Fibroblast of skin of abdomen (primary cell): ENCODE results near the gene ZNF292. TPM values are rescaled to one million over a fixed set of nuclear protein-coding genes. Genes with fewer than 3 reads are reported as not detected.
"Not testable (repeated sequence)": the region's sequence is repeated elsewhere in the genome, so short reads cannot be mapped to it uniquely, and the experiment has no call there.

Experiments
- DNase-seq: peaks from one replicate; pipeline ENCODE4 v3.0.0-alpha.2; 2013
- polyA plus RNA-seq, 2 experiments: library from polyadenylated mRNA; unstranded; fragments of 120-200 nt; gene quantifications; one replicate each; pipeline ENCODE4 v1.2.1, GENCODE V29; 2013; ENCODE audit not compliant: insufficient read length in 2 of 2

The ZNF292 gene
- 13.2 TPM for polyA plus RNA-seq (2013, experiment 1 of 2; ENCODE audit: insufficient read length)
- 11.9 TPM for polyA plus RNA-seq (2013, experiment 2 of 2; ENCODE audit: insufficient read length)

DNA sequence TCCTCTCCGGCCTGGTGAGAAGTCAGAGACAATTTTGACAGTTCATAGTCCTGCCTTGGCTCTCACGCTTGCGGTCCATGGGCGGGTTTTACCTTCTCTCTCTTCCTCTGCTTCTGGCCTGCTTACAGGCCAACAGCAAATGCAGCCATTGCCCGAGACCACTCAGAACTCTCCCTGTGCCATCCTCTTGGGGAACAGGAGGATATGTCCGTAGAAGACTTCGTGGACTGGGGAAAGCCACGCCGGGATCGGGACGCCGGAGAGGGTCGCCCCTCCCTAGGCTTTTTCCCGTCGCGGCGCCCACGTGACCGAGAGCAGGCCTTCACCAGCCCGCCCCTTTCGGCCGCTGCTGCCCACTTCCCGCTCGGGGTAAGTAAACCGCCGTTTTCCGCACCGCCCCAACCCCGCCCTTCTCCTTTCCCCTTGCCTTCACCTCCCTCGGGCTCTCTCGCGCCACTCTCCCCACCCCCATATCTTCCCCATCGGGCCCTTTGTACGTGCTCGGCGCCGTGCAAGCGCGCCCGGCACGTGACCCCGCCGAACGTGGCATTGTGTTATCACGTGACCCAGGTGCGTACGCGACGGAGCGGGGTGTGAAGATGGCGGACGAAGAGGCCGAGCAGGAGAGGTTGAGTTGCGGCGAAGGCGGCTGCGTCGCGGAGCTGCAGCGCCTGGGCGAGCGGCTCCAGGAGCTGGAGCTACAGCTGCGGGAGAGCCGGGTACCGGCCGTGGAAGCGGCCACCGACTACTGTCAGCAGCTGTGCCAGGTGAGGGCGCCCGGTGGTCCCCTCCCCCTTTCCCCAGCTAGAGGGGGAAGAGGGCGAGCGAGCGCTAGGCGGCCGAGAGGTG is at the start of gene ZNF292:
Gene ZNF292 (plus strand): TSS at position 573 of the 849 bp plus-strand sequence. CDS start 27 bp downstream, at position 600.
- DNase-seq: peak; percentile 98

DNA sequence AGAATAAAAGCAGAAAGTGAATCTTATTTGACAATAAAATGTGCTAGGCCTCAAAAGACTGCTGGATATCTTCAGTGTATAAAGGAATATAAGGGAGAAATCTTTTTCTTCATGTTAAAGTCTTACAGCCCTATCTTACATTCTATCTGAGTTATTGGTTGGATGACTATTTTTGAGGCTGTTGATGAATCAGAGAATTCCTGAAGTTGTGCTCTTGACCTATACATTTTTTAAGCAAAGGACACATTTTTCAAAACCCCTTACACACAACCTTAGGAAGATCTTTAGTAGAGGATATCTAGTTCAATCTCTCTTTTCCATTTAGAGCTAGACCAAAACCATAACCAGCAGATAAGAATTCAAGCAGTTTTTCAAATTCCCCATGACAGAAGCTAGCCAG is 49.5 kb upstream of the ZNF292 start:
- peak; percentile 64 for DNase-seq

DNA sequence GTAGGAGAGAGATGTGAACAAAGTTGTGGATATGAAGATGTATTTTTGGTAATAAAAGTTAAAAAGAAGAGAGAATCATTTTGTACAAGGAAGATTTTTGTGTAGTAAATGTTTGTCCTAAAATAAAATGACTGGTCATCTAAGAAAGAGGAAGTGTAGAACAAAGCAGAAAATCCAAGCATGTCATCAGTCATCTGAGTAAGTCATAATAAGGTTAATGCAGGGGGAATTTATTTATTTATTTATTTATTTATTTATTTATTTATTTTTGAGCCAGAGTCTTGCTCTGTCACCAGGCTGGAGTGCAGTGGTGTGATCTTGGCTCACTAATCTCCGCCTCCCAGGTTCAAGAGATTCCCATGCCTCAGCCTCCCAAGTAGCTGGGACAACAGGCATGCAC is 44.7 kb upstream of the ZNF292 start:
- DNase-seq: no peak

DNA sequence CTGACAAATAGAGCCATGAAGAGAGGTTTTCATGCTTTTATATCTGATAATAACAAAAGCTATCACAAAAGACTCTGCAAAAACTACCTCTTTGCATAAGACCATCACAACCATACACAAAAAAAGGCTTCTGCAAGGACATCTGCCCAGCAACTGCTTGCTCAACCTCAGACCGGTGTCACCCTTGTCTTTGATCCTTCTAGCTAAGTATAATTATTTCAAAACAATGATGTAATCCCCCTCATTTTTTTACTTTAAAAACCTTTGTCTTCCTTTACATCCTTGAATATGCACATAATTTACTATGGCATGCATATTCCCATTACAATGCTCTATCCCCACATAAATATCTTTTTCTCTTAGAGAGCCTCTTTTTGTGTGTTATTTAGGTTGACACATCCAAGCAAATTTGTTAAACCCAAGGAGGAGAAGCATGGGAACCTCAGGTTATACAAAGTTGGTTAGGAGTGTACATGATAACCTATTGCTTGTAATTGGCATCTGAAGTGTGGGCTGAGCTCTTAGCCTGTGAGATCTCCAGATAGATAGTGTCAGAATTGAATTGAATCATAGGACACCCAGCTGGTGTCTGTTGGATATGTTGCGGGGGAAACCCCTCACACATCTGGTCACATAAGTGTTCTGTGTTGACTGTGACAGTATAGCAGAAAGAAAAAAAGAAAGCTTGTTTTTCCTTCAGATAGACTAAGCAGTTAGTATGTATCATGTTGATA is 39.8 kb upstream of the ZNF292 start:
- DNase-seq: no peak

DNA sequence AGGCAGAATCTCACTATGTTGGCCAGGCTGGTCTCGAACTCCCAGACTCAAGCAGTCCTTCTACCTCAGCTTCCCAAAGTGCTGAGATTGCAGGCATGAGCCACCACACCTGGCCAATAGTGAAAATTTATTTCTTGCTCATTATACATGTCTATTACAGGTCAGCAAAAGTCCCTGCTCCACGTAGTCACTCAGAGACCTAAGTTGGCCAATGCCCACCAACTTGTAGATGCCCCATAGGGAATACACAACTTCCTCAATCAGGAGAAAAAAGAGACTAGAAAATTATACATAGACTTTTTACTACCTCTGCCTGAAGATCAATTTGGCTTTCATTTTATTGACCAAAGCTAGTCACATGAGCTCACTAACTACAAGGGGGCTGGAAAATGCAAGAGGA is 38.4 kb upstream of the ZNF292 start:
- DNase-seq: no peak

DNA sequence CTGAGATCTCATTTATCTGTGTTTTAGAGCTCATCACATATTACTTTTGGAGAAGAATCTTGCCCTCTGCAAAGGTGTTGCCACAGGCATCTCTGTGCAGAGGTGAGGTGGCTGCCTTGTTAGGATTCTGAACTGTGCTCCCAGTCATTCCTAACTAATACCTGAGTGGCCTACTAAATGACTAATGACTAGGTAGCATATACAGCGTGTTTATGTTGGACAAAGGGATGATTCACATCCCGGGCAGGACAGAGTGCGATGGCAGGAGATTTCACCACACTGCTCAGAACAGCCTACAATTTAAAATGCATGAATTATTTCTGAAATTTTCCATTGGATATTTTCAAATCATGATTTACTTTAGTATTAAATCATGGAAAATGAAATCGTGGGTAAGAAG is 37.3 kb upstream of the ZNF292 start:
- no peak for DNase-seq

DNA sequence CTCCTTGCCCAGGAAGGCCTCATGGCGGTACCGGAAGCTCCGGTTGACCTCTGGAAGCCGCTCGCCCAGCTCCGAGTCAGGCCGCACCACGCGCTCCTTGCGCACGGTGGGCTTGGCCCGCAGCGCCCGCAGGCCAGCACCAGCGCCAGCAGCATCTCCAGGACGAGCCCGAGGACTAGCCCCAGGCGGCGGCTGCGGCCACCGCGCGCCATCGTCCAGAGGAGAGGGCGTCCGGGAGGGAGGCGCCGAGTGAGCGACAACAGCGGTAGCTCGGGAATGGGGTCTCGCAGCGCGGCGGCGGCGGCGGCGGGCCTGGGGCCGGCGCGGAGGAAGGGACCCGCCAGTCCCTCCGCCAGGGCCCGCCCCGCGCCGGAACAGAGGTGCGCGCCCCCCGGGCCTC is 32.9 kb upstream of the ZNF292 start:
- no peak for DNase-seq

DNA sequence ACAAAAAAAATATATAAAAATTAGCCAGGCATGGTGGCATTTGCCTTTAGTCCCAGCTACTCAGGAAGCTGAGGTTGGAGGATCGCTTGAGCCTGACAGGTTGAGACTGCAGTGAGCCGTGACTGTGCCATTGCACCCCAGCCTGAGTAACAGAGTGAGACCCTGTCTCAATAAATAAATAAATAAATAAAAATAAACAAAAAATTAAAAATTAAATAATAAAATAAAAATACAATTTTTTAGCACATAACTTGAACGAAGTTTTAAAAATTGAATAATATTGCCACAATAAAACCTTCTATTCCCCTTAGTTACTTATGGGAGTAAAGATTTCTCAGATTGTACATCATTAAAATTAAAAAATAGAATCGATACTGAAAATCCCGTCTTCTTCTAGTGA is 31.3 kb upstream of the ZNF292 start:
- no peak for DNase-seq

DNA sequence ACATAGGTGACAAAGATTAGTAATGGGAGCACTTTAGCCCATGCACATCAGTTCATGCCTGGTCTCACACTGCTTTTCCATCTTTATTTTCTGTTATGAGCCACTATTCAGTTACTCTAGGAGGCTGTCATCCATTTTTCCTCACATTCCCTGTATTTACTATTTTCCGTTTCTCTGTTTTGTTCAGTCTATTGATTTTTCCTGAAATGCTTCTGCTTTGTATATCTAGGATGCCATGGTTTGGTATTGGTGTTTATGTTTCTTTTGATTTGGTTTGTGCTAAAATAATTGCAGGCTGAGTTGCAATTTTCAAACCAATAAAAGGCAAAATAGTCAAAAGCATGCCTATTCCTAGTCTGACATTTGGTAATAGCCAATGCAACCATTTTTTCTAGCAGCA is 28.9 kb upstream of the ZNF292 start:
- no peak for DNase-seq

DNA sequence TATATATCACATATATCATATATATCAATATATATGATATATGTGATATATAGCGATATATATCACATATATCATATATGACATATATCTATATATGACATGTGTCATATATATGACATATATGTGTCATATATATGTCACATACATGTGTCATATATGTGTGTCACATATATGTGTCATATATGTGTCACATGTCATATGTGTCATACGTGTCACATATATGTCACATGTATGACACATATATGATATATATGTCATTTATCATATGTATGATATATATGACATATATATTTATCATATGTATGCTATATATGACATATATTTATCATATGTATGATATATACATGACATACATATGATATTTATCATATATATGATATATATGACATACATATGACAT is 27.6 kb upstream of the ZNF292 start:
- no peak for DNase-seq

DNA sequence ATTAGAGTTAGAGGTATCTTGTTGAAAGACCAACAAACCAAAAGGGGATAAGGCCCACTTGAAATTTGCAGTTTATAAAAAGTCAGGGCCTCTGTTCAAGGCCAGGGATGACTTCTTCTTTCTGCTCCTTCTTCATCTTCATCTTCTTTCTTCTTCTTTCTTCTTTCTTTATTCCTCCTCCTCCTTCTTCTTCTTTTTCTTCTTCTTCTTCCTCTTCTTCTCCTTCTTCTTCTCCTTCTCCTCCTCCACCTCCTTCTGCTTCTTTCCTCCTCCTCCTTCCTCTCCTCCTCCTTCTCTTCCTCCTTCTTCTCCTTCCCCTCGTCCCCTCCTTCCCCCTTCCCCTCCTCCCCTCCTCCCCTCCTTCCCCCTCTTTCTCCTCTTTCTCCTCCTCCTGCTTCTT is 18.4 kb upstream of the ZNF292 start:
- no peak for DNase-seq

DNA sequence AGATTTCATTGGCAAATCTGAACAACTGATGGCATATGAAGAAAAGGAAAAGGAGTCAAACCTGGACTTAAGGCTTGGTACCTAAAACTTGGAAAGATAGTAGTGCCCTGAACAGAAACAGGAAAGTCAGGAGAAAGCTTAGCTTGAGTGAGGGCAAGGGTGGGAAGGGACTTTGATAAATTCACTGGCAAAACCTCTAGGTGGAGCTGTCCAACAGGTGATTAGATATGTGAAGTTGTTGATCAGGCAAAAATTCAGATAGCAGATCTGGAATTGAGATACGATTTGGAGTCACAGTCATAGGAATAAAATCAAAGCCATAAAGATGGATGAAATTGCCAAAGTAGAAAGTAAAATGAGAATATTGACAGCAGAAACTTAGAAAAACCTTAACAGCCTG is 16.1 kb upstream of the ZNF292 start:
- peak; percentile 42 for DNase-seq

DNA sequence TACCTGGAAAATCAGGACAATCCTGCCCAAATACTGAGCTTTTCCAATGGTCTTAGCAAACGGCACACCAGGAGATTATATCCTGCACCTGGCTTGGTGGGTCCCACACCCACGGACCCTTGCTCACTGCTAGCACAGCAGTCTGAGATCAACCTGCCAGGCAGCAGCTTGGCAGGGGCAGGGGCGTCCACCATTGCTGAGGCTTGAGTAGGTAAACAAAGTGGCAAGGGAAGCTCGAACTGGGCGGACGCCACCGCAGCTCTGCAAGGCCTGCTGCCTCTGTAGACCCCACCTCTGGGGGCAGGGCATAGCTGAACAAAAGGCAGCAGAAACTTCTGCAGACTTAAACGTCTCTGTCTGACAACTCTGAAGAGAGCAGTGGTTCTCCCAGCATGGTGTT is 15.4 kb upstream of the ZNF292 start:
- not testable (repeated sequence) for DNase-seq

DNA sequence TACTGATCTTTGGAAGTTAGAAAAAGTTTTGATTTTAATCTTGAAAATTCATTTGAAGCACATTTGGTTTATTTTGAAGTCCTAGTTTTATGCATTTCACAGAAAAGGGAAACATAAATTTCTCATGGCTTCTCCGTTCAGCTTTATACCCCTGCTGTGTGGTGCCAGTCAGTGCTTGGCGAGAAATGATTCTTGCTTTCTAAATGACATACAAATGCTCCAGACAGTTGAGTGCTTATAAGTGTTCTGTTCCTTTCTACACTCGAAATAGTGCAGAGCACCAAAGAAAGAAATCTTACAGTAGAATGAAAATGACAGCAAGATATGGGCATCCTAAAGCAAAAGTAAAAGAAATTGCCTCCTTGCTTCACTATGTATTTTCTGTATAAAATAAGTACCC is 9.0 kb upstream of the ZNF292 start:
- DNase-seq: no peak

DNA sequence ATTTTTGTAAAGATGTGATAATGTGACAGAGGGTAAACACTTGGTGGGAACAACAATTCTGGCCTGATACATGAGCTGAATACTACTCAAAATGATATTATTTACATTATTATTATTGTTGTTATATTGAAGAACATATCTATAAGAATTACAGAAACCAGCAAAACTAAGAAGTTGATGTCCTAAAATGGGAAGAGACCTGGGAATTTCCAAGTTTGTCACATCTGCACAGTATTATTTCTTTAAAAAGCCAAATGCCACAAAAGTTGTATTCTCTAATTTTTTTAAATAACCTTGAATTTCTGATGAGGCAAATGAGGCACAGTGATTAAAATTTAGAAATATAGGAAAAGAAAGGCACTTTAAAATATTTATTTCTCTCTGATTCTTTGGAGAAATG is 5.0 kb upstream of the ZNF292 start:
- no peak for DNase-seq

DNA sequence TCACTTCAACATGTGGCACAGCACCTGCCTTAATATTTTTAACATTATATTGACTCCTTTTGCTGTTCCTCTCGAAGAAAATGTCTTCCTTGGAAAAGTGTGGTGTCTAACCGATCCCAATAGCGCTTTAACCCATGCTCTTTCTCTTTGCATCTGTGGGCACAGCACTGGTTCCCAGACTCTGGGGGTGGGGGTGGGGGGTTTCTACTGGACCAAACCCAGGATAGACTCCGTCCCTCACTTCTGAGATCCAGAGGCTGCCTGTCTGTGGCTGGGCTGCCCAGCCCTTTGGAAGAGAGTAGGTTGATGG is 3.9 kb upstream of the ZNF292 start:
- DNase-seq: no peak

DNA sequence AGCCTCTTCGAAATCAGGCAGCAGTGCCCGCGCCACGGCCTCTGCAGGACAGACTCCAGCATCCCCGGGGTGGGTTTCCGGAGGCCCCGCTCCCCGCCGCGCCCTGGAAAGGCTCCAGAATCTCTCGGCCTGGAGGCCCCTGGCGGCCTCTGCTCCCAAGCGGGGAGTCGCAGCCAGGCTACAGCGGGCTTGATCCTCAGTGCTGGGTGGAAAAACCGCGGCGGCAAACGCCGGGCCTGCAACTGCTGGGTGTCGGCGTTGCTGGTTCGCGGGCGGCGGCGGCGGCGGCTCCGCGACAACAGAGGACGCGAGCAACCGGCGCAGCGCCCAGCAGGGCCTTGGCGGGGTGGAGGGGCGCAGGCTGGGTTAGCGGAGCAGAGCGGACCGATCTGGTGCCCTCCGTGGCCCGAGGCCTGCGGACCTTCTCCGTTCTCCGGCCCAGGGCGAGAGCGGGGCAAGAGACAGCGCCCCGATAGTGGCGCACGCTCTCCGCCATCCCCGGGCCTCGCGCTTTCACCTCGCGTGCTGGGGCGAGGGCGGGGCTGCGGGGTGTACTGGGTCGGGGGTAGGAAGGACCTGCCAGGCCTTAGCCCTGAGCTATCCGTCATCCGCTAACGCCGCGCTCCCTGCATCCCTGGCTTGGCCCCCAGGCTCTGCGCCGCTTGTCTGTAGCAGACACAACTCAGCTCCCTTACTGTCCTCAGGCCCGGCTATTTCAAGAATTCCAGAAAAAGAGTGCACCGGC is 3.4 kb upstream of the ZNF292 start:
- DNase-seq: peak; percentile 62

DNA sequence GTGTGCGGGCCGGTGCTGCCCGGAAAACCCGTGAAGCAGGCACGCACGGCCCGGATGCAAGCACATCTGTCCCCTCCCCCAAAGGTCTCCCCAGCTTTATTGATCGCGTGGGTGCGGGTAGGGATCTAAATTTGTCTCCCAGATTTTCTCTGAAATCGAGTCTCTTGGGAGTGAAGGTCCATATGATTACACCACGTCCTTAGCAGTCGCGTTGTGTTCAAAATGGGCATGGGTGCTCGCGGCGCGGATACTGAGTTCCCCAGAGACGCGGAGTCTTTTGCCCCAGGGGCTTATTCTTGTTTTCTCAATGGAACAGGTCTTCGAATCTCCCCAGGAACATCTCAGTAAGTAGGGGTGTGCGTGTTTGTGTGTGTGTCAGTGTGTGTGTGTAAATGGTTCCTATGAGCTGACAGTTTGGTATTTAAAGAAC is 2.8 kb upstream of the ZNF292 start:
- peak; percentile 11 for DNase-seq

DNA sequence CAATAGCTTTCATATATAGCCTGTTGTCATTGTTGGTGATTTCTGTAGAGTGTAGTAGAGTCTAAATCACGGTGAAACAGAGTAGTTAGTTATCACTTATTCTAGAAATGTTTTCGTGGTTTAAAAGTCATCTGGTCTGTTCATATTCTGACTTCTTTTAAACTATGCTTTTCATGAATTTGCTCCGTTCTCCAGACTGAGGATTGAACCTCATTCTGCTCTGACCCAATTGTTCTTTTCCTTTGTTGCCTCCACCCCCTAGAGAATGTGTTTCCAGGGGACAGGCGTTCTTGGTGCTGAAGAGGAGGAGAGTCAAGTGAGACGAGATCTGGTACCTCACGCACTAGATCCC is 748 bp upstream of the ZNF292 start:
- DNase-seq: no peak

DNA sequence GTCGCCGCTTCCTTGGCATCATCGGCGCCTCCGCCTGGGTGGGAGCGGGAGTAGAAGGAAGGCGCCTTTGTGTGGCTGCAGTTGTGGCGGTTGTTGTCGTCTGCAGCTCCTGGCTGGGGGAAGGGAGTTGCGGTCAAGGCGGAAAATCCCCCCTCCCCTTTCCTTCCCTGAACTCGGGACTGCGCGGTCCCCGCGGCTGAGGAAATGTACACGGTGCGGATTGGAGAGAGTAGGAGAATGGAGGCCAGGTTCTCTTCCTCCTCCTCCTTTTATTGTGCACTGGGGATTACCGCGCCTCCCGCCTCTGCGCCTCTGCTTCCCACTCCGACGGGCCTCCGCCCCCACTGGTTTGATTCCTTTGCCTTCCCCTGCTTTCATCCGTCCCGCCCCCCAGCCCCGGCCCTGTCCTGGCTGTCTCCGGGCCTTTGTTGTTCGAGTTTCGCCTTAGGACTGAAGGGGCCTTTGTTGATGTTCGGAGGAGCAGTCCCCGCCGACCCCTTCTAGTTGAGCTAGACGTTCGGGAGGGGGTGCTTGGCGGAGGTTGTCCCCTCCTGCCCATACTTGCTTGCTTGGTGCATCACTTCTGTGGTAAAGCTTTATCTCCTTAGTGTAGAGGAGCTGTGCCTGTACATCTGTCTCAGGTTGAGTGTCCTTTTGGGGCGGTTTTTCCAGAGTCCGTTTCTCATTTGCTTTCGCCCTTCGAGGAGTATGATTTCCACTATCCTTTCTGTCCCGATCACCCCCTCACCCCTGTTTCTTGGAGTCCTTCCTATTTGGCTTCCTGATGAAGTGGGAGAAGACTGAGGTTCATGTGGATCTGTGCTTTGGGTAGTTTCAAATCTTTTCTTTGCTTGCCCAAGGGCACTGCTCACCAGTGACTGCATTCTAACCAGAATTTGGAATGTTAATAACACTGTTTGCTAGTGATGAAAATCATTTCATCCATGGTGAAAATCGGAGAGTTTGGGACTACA is 764 bp downstream of the ZNF292 start:
- peak; percentile 52 for DNase-seq

DNA sequence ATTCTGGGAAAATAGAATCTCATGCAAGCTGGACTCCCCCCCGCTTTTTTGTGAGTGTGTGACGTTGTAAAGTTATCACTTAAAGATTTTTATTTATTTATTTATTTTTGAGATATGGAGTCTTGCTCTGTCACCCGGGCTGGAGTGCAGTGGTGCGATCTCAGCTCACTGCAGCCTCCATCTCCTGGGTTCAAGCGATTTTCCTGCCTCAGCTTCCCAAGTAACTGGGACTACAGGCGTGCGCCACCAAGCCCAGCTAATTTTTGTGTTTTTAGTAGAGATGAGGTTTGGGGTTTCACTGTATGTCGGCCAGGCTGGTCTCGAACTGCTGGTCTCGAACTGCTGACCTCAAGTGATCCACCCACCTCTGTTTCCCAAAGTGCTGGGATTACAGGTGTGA is 2.2 kb downstream of the ZNF292 start:
- not testable (repeated sequence) for DNase-seq

DNA sequence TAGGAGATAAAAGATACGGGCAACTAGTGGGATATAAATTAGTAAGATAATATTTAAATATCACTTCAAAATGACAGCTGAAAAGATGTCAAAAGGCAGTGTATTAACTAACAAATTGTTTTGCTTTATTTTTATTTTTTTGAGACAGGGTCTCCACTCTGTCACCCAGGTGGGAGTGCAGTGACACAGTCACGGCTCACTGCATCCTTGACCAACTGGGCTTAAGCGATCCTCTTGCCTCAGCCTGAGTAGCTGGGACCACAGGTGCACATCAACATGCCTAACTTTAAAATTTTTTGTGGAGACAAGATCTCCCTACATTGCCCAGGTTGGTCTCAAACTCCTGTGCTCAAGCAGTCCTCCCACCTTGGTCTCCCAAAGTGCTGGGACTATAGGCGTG is 5.9 kb downstream of the ZNF292 start:
- DNase-seq: no peak
